ENCODE measurements around the gene ADI1. TPM values are rescaled to one million over a fixed set of nuclear protein-coding genes. Genes with fewer than 3 reads are reported as not detected.

Gene ADI1
- total RNA-seq, 1 experiment from 2014 or later = 69.2 TPM

- CTCF ChIA-PET = no interaction called here
- no peaks in the 10 kb centered on the region for H3K27me3 ChIP-seq (replicated peaks; ENCODE audit: control insufficient read depth, insufficient read depth, low read length)
- BruUV-seq (replicated peaks) = no TSS peak
- DNase-seq = no peak
- intact Hi-C loops (cut with micrococcal nuclease; ENCODE audit: unreplicated experiment) = no loop called here
- H3K4me1 Mint-ChIP-seq (ENCODE audit: low read depth, unreplicated experiment) = no peaks in the 10 kb centered on the region
- H3K9me3 Mint-ChIP-seq (ENCODE audit: unreplicated experiment) = no peaks in the 10 kb centered on the region
- H3K36me3 ChIP-seq (ENCODE audit: control insufficient read depth, insufficient read depth, low read length) = peaks cover 6% of the 10 kb centered on the region
- H3K36me3 Mint-ChIP-seq (ENCODE audit: insufficient read depth, unreplicated experiment) = peaks cover 29% of the 10 kb centered on the region
- no peak overlapping the region for H3K27ac Mint-ChIP-seq (ENCODE audit: unreplicated experiment)
- H3K27me3 Mint-ChIP-seq (ENCODE audit: insufficient read depth, unreplicated experiment) = no peaks in the 10 kb centered on the region
- POLR2A ChIA-PET = no interaction called here
- no peaks in the 10 kb centered on the region for H3K4me1 ChIP-seq
- H3K4me3 Mint-ChIP-seq (ENCODE audit: unreplicated experiment) = no peak overlapping the region
- no peak for TF ChIP-seq CTCF (IDR thresholded peaks at IDR 0.05; ENCODE audit: insufficient read depth in 1 of 2, low read depth in 1 of 2, low read length in 1 of 2, severe bottlenecking in 1 of 2, unreplicated experiment in 1 of 2)
- no peaks in the 10 kb centered on the region for H3K9me3 ChIP-seq
- H3K4me3 ChIP-seq (ENCODE audit: low read depth, low read length) = no peak overlapping the region
Measured at GRCh38 chr2:3447789-3448317, 71.5 kb downstream of the ADI1 start.

Other genes with a start within 250 kb of the ADI1 start
- 35.6 and 36.9 TPM in 2 replicates for gene EIPR1, start 141.7 kb downstream of the ADI1 start, total RNA-seq (2022)
- 84.2 and 85.0 TPM in 2 replicates for gene TRAPPC12, start 139.8 kb downstream of the ADI1 start, total RNA-seq (2022)
- 41.5 and 47.1 TPM in 2 replicates for gene RNASEH1, start 38.8 kb upstream of the ADI1 start, total RNA-seq (2022)
- gene RPS7, start 55.7 kb upstream of the ADI1 start, total RNA-seq (2022) = 2,077 and 2,101 TPM in 2 replicates
- gene COLEC11, start 75.6 kb upstream of the ADI1 start, total RNA-seq (2022) = not detected in 2 replicates
- gene ALLC, start 138.7 kb upstream of the ADI1 start, total RNA-seq (2022) = not detected in 2 replicates
- gene DCDC2C, start 184.0 kb upstream of the ADI1 start, total RNA-seq (2022) = not detected in 2 replicates

All from Caco-2 (cell line).